ENCODE results near the gene SLC6A5. TPM values are rescaled to one million over a fixed set of nuclear protein-coding genes. Genes with fewer than 3 reads are reported as not detected.

SLC6A5 gene
- polyA plus RNA-seq, 1 of the 3 experiments (the other 2 are of a cell fraction): not detected

DNA sequence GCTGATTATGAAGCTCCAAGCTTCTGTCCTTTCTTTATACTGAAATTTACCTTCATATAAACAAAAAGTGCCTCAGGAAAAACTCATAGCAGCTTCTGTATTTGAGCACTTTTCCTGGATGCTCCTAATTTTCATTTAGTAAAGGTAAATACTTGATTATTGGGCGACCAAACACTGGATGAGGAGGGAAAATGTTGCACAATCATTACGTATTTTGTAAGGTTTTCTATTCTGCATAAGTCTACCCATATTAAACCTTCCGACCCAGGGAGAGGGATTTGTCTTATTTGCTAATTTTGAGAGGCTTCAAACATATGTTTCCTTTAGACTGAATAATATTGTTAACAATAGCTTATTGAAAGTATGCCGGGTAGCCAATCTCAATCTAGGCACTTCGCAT lies 4.3 kb upstream of the SLC6A5 start (continued):
- TF ChIP-seq MXI1 (IDR thresholded peaks at IDR 0.05; ENCODE audit: low read depth, low read length) (no peak), TAF1 (IDR thresholded peaks at IDR 0.05; ENCODE audit: borderline replicate concordance, low read depth, low read length) (no peak)

DNA sequence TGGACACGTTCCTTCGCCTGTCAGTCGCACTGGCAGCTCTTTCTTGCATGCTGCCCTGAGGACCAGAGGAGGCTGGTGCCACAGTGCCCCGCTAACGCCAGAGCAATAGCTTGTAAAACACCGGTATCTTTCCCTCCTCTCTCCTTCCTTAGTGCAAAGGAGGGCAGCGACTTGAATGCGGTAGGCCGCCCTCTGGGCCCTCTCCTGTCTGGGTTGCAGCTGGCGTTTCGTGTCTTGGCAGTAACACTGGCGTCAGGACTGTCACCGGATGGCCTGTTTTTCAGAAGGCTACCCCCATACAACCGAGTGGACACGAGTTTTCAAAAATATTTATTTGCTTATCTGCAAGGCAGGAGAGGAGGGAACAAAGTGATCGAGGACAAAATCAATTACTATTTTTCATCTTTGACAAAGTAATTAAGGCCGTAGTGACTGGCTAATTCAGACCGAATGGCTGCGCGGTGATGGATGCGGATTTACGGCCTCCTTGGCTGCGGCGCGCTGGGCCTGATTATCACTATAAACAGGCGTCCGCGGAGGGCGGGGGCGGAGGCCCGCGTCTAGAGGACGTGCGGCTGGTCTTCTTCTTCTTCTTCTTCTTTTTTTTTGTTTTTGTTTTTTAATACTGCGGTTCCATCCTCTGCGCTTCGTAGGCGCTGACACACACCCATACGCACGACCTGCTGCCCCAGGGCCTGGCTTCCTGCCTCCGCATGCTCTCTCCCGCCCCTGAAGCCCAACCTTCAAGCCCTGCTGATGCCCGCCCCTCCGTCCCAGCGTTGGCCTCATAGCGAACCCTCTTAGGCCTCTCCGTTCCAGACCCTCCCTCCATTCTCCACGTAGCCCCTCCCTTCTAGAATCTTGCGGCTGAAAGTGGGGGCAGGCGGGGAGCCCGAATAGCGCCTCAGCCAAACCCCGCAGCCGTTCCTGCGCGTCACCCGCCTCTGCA lies 2.9 kb upstream of the SLC6A5 start:
- ChIA-PET POLR2A (interaction anchor here (0.6 kb wide), 1 partner anchor 1556 kb away, joined by 5 read pairs; no protein-coding TSS in a partner anchor), CTCF (interaction anchor here (0.9 to 5.2 kb wide), 3 partner anchors 13 to 200 kb away, joined by 3 to 35 read pairs (median 3); no protein-coding TSS in a partner anchor)
- Histone ChIP-seq H3K36me3 (replicated peaks in 1 of 2; ENCODE audit: control insufficient read depth in 1 of 2, insufficient read depth in 2 of 2, low read length in 1 of 2) (no peaks in the 10 kb centered on the region), H3K27me3 (ENCODE audit: insufficient read depth) (no peaks in the 10 kb centered on the region), H3K4me2 (no peak overlapping the region), H3K9ac (no peak overlapping the region), H3F3A (replicated peaks; ENCODE audit: insufficient read depth) (no peaks in the 10 kb centered on the region), H2AFZ (ENCODE audit: low read depth) (no peak overlapping the region), H3K79me2 (ENCODE audit: insufficient read depth) (no peaks in the 10 kb centered on the region), H3K9me3 (no peaks in the 10 kb centered on the region), H3K27ac (ENCODE audit: low read depth in 2 of 2, low read length in 1 of 2) (no peak overlapping the region), H3K9me2 (no peaks in the 10 kb centered on the region), H3K4me3 (ENCODE audit: low read depth in 2 of 2, low read length in 1 of 2) (no peak overlapping the region), H3K4me1 (ENCODE audit: control insufficient read depth in 1 of 2, insufficient read depth in 2 of 2, low read depth in 1 of 2, low read length in 1 of 2) (peaks cover 0 to 11% of the 10 kb centered on the region in 2 experiments; a peak in 2 of 4 replicates), H4K20me1 (ENCODE audit: insufficient read depth) (no peaks in the 10 kb centered on the region)
- 84% methylated on average over 57 of the region's 57 CpGs for WGBS (ENCODE audit: low lambda C conversion rate)
- DNase-seq: no peak
- TF ChIP-seq, protein P1, sequence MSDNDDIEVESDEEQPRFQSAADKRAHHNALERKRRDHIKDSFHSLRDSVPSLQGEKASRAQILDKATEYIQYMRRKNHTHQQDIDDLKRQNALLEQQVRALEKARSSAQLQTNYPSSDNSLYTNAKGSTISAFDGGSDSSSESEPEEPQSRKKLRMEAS (IDR thresholded peaks at IDR 0.05; ENCODE audit: low read depth): no peak
- no peak for TF ChIP-seq MXI1 (IDR thresholded peaks at IDR 0.05; ENCODE audit: low read depth, low read length)
- no peak for TF ChIP-seq NFIC (IDR thresholded peaks at IDR 0.05; ENCODE audit: borderline replicate concordance)
- TF ChIP-seq ELF1 (IDR thresholded peaks at IDR 0.05): no peak
- no peak for TF ChIP-seq CHD2 (IDR thresholded peaks at IDR 0.05; ENCODE audit: low read length, partially characterized antibody)
- no peak for TF ChIP-seq GATA2 (CRISPR knock-in tag; IDR thresholded peaks at IDR 0.05)
- no peak for TF ChIP-seq YY1 (IDR thresholded peaks at IDR 0.05; ENCODE audit: low read depth)
- TF ChIP-seq RAD21 (IDR thresholded peaks at IDR 0.05; ENCODE audit: low read length): no peak
- TF ChIP-seq, protein P2, sequence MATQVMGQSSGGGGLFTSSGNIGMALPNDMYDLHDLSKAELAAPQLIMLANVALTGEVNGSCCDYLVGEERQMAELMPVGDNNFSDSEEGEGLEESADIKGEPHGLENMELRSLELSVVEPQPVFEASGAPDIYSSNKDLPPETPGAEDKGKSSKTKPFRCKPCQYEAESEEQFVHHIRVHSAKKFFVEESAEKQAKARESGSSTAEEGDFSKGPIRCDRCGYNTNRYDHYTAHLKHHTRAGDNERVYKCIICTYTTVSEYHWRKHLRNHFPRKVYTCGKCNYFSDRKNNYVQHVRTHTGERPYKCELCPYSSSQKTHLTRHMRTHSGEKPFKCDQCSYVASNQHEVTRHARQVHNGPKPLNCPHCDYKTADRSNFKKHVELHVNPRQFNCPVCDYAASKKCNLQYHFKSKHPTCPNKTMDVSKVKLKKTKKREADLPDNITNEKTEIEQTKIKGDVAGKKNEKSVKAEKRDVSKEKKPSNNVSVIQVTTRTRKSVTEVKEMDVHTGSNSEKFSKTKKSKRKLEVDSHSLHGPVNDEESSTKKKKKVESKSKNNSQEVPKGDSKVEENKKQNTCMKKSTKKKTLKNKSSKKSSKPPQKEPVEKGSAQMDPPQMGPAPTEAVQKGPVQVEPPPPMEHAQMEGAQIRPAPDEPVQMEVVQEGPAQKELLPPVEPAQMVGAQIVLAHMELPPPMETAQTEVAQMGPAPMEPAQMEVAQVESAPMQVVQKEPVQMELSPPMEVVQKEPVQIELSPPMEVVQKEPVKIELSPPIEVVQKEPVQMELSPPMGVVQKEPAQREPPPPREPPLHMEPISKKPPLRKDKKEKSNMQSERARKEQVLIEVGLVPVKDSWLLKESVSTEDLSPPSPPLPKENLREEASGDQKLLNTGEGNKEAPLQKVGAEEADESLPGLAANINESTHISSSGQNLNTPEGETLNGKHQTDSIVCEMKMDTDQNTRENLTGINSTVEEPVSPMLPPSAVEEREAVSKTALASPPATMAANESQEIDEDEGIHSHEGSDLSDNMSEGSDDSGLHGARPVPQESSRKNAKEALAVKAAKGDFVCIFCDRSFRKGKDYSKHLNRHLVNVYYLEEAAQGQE (IDR thresholded peaks at IDR 0.05; ENCODE audit: low read depth, low read length): no peak
- no peak for TF ChIP-seq SMC3 (IDR thresholded peaks at IDR 0.05; ENCODE audit: low read depth, low read length)
- no peak for TF ChIP-seq SIN3A (IDR thresholded peaks at IDR 0.05; ENCODE audit: borderline replicate concordance, low read depth, low read length)
- TF ChIP-seq, protein P3, sequence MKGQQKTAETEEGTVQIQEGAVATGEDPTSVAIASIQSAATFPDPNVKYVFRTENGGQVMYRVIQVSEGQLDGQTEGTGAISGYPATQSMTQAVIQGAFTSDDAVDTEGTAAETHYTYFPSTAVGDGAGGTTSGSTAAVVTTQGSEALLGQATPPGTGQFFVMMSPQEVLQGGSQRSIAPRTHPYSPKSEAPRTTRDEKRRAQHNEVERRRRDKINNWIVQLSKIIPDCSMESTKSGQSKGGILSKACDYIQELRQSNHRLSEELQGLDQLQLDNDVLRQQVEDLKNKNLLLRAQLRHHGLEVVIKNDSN (IDR thresholded peaks at IDR 0.05; ENCODE audit: borderline replicate concordance, low read depth): no peak
- no peak for TF ChIP-seq RCOR1 (IDR thresholded peaks at IDR 0.05; ENCODE audit: low read length)
- TF ChIP-seq POLR2AphosphoS5 (IDR thresholded peaks at IDR 0.05; ENCODE audit: low read depth, low read length): no peak
- TF ChIP-seq, protein P4, sequence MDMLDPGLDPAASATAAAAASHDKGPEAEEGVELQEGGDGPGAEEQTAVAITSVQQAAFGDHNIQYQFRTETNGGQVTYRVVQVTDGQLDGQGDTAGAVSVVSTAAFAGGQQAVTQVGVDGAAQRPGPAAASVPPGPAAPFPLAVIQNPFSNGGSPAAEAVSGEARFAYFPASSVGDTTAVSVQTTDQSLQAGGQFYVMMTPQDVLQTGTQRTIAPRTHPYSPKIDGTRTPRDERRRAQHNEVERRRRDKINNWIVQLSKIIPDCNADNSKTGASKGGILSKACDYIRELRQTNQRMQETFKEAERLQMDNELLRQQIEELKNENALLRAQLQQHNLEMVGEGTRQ (IDR thresholded peaks at IDR 0.05; ENCODE audit: borderline replicate concordance, low read depth, low read length): no peak
- TF ChIP-seq EZH2phosphoT487 (IDR thresholded peaks at IDR 0.05; ENCODE audit: borderline replicate concordance, low read depth): no peak
- no peak for TF ChIP-seq TCF12 (IDR thresholded peaks at IDR 0.05)
- TF ChIP-seq TAF1 (IDR thresholded peaks at IDR 0.05; ENCODE audit: borderline replicate concordance, low read depth, low read length): no peak
- TF ChIP-seq MEF2A (IDR thresholded peaks at IDR 0.05; ENCODE audit: borderline replicate concordance, low read depth): no peak

Data from SK-N-SH (cell line).